GM12872 (cell line): ENCODE results near the gene CBARP.

ENCODE experiments used
- TF ChIP-seq, protein P1 (sequence below): IDR thresholded peaks from 3 replicates; pipeline ENCODE4 v1.5.1; 2011; ENCODE audit warnings: low read depth, mild to moderate bottlenecking, low read length, moderate library complexity; ENCODE audit not compliant: insufficient read depth

CBARP gene, protein sequence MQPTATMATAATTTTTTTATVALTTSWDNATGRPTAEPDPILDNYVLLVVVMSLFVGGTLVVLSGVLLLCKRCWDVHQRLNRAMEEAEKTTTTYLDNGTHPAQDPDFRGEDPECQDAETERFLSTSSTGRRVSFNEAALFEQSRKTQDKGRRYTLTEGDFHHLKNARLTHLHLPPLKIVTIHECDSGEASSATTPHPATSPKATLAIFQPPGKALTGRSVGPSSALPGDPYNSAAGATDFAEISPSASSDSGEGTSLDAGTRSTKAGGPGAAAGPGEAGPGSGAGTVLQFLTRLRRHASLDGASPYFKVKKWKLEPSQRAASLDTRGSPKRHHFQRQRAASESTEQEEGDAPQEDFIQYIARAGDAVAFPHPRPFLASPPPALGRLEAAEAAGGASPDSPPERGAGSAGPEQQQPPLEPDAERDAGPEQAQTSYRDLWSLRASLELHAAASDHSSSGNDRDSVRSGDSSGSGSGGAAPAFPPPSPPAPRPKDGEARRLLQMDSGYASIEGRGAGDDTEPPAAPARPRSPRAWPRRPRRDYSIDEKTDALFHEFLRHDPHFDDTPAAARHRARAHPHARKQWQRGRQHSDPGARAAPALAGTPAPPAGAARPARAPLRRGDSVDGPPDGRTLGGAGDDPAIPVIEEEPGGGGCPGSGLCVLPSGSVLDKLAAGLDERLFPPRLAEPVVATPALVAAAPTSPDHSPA

GRCh38 chr19:1237754-1238368, at the start of gene CBARP:
Gene CBARP, minus strand, starts transcription at chr19:1238005. Its CDS starts 1,905 bp downstream, at chr19:1236100.
- TF ChIP-seq, protein P1, sequence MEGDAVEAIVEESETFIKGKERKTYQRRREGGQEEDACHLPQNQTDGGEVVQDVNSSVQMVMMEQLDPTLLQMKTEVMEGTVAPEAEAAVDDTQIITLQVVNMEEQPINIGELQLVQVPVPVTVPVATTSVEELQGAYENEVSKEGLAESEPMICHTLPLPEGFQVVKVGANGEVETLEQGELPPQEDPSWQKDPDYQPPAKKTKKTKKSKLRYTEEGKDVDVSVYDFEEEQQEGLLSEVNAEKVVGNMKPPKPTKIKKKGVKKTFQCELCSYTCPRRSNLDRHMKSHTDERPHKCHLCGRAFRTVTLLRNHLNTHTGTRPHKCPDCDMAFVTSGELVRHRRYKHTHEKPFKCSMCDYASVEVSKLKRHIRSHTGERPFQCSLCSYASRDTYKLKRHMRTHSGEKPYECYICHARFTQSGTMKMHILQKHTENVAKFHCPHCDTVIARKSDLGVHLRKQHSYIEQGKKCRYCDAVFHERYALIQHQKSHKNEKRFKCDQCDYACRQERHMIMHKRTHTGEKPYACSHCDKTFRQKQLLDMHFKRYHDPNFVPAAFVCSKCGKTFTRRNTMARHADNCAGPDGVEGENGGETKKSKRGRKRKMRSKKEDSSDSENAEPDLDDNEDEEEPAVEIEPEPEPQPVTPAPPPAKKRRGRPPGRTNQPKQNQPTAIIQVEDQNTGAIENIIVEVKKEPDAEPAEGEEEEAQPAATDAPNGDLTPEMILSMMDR: no peak

DNA sequence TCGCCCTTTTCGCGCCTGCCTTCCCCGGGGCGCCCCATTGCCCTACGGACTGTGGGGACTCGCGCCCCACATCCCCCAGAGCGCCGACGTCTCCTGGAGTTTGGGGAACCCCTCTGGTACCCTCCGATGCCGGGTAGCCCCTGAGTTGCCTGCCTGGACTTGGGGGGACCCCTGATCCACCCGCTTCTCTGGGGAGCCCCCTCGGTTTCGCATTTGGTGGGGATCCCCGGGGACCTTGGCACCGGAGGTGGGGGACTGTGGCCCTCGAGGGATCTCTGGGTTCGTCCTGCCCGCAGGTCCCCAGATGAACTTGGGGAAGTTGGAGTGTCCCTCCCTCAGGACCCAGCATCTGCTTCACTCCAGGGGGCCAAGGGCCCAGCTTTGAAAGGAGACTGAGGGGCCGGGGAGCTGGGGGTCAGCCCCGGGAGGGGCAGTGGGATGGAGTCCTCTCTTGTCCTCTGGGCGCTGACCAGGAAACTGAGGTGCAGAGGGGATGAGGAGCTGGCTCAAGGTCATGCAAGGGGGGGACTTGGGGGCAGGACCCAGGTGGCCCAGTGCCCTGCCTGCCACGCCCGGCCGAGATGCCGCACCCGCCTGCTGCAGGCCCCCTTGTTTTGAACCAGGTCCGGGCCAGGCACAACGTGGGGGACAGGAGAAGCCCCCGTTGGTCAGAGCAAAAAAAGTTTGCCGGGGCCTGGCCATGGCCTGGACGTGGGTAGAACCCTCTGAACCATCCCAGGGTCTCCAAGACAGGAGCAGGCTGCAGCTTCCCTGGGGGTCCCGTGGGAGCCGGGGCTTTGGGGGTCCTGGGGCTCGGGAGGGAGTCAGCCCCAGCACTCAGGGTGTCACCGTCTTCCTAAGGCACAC, 48.9 kb upstream of the CBARP start:
- TF ChIP-seq, protein P1: no peak

DNA sequence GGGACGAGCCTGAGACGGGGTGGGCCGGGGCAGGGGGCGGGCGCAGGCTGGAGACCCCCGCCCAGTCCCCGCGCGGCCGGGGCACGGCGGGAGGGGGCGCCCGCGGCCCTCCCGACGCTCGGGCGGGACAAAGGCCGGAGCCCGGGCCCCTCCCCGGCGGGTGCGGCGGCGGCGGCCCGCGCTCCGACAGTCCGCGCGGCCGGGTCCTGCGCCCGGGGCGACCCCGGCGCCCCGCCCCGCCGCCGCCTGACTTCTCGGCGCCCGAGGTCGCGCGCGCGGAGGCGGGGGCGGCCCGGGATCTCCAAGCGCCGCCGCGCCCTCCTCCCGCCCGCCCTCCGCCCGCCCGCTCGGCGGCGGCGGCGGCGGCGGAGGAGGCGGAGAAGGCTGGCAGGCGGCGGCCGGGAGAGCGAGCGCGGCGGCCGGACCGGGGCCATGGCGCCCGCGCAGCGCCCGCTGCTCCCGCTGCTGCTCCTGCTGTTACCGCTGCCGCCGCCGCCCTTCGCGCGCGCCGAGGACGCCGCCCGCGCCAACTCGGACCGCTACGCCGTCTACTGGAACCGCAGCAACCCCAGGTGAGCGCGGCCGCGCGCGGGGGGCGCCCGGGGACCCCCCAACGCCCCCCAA, 48.0 kb upstream of the CBARP start, which contains the start of gene EFNA2:
TSS of gene EFNA2 (plus strand) at position 137 of the 624 bp plus-strand sequence. CDS start at position 433, 296 bp downstream.
- TF ChIP-seq, protein P1: no peak

GRCh38 chr19:1284979-1285736, 47.4 kb upstream of the CBARP start:
- TF ChIP-seq, protein P1: no peak

DNA sequence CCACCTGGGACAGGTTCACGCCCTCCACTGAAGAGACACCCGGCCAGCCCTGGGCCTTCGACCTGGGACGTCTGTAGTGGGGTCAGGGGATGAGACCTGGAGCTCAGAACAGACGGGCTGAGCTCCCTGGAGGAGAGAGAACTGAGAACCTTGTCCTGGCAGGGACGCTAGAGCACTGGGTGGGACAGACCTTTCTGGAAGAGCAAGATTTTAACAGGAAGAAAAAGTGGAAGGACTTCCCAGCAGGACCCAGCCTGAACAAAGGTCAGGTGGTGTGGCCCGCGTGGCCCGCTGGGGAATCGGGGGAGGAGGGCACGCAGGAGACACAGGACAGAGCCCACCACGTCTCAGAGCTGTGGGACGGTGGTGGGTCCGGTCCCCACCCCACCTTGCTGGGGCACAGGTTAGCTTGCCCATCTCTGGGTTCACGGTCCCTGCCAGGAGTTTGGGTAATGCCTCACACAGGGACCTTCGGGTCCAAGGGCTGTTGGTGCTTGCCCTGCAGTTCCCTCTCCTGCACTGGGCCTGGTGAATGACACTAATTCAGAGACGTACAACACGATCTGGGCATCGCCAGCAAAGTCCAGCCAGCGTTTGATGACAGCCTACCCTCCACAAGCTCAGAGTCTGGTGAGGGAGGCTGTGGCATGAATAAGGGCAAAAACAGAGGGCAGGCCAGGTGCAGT, 46.6 kb upstream of the CBARP start:
- TF ChIP-seq, protein P1: no peak

DNA sequence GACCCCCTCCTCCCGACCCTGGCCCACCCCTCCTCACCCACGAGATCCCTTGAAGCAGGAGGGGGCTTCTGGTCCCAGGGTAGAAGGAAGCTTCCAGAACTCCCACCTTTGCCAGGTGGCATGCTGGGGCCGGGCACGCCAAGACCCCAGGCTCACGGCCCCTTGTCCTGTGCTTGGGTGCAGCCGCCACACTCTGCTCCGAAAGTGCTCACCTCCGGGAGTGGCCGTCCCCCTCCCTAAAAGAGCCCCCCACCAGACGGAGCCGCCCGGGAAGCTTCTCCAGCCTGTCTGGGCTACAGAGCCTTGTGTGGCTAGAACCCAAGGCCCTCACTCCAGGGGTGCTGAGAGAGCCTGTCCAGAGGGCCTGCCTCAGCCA, 46.1 kb upstream of the CBARP start:
- TF ChIP-seq, protein P1: no peak
